Activated CD4-positive, alpha-beta T cell treated with anti-CD3 and anti-CD28 coated beads, Interleukin-2, amount 10 ng/mL, durations not matched to agents 7 days and 5 days (primary cell): Measurements from ENCODE around the gene ANK2. TPM values are rescaled to one million over a fixed set of nuclear protein-coding genes. Genes with fewer than 3 reads are reported as not detected.

Experiments
- CTCF ChIA-PET: fragments of 350-600 bp; sonication (Branson Sonifier 250); formaldehyde crosslinking; loops from one replicate; lab custom pipeline; 2021; ENCODE audit warnings: antibody characterized with exemption; lab: Charles Lee
- POLR2A ChIA-PET: fragments of 350-600 bp; sonication (Branson Sonifier 250); formaldehyde crosslinking; loops from one replicate; lab custom pipeline; 2021; ENCODE audit warnings: antibody characterized with exemption; lab: Charles Lee
- DNase-seq: peaks from one replicate; pipeline ENCODE4 v3.0.0-alpha.2; 2020
- H3K27ac Mint-ChIP-seq: one replicate; pipeline ENCODE4 v1.8.0; 2021; ENCODE audit warnings: mild to moderate bottlenecking, moderate library complexity, mixed read lengths
- H3K27me3 Mint-ChIP-seq: one replicate; pipeline ENCODE4 v1.8.0; 2021; ENCODE audit warnings: mixed read lengths
- H3K36me3 Mint-ChIP-seq: one replicate; pipeline ENCODE4 v1.8.0; 2021; ENCODE audit warnings: low read depth, mixed read lengths
- H3K4me1 Mint-ChIP-seq: one replicate; pipeline ENCODE4 v1.8.0; 2021; ENCODE audit warnings: mixed read lengths
- H3K4me3 Mint-ChIP-seq: one replicate; pipeline ENCODE4 v1.8.0; 2021; ENCODE audit warnings: mild to moderate bottlenecking, moderate library complexity, mixed read lengths
- H3K9me3 Mint-ChIP-seq: one replicate; pipeline ENCODE4 v1.8.0; 2021; ENCODE audit warnings: mixed read lengths
- total RNA-seq, 2 experiments: library from RNA; stranded (reverse); gene quantifications; one replicate each; pipeline ENCODE4 v1.2.3, GENCODE V29; 2021

ANK2 gene
- total RNA-seq, 2 experiments from 2014 or later = 0.42 to 0.67 TPM

DNA sequence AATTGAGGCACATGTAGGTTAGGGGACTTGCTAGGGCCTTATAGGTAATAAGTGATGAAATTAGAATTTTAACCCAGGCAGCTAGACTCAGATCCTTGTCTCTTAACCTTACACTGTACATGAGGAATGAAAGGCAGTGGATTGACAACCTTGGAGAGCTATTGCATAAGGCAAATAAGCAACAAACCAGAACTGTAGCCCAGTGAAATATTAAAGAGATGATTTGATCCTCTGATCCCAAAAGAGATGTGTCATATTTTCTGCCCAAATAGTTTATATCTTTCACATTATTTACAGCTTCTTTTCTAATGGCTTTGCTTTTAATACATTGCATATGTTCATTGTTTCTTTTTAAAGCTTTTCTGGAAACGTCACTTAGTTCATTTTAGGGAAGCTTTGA lies 252.6 kb downstream of the ANK2 start:
- POLR2A ChIA-PET = no interaction called here
- DNase-seq = no peak
- Mint-ChIP-seq H3K27ac (no peak overlapping the region), H3K27me3 (no peaks in the 10 kb centered on the region), H3K36me3 (no peaks in the 10 kb centered on the region), H3K9me3 (no peaks in the 10 kb centered on the region), H3K4me1 (no peaks in the 10 kb centered on the region), H3K4me3 (no peak overlapping the region)
- CTCF ChIA-PET = no interaction called here

DNA sequence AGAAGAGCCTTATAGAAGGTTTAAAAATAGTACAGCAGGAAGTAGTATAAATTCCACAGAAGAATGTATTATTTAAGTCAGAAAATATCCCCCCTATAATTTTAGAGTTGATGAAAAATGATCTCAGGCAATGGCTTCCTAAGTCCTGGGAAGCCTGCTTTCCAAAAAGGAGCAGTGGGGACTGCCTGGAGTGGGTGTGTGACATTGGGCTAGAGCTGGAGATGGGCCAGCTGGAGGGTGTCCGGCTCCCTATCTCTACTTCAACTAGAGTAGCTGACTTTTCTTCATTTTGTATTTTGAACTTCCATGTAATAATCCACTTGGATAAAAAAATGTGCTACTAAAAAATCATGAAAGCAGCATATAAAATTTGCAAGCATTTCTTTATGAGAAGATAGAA lies 253.9 kb downstream of the ANK2 start:
- Mint-ChIP-seq H3K27me3 (no peaks in the 10 kb centered on the region), H3K27ac (no peak overlapping the region), H3K4me1 (no peaks in the 10 kb centered on the region), H3K4me3 (no peak overlapping the region), H3K9me3 (no peaks in the 10 kb centered on the region), H3K36me3 (no peaks in the 10 kb centered on the region)
- CTCF ChIA-PET = interaction anchor here (0.6 kb wide), 1 partner anchor 1349 kb away, joined by 3 read pairs; no protein-coding TSS in a partner anchor
- DNase-seq = no peak
- POLR2A ChIA-PET = no interaction called here

DNA sequence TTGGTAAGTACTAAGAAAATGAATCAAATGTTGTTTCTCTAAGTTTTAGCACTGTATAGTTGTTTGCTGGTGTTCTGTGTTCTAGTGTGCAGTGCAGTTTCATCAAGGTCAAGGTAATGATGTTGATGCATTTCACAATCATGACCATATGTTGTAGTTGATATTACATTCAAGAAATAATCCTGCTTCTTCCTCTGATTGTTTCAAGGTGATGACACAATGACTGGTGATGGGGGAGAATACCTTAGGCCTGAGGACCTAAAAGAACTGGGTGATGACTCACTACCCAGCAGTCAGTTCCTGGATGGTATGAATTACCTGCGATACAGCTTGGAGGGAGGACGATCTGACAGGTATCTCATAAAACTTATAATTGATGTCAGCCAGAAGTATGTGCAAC lies 261.6 kb downstream of the ANK2 start:
- no peaks in the 10 kb centered on the region for H3K9me3 Mint-ChIP-seq
- no peak overlapping the region for H3K4me3 Mint-ChIP-seq
- peaks cover 6% of the 10 kb centered on the region for H3K27me3 Mint-ChIP-seq
- ChIA-PET CTCF (no interaction called here), POLR2A (no interaction called here)
- H3K27ac Mint-ChIP-seq = no peak overlapping the region
- no peaks in the 10 kb centered on the region for H3K36me3 Mint-ChIP-seq
- no peaks in the 10 kb centered on the region for H3K4me1 Mint-ChIP-seq
- DNase-seq = no peak

DNA sequence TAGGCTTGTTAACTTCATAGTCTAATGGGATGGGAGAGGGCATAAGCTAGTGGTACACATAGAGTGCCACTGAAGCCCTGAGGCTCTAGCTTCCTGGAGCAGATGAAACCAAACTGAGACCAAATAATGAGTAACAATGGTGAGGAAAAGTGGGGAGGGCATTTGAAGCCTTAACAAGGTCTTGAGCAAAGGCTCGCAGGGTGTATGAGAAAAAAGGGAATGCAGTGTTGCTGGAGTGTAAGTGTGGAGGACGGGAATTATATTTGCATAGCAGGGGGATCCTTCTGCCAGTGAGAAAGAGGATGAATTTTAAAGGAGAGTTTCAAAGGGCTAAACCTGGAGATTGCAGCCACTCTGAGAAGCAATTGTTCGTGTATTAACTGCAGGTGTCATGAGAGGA lies 263.1 kb downstream of the ANK2 start:
- Mint-ChIP-seq H3K4me3 (no peak overlapping the region), H3K27ac (no peak overlapping the region), H3K27me3 (peaks cover 6% of the 10 kb centered on the region), H3K9me3 (no peaks in the 10 kb centered on the region), H3K36me3 (no peaks in the 10 kb centered on the region), H3K4me1 (peaks cover 8% of the 10 kb centered on the region)
- ChIA-PET POLR2A (no interaction called here), CTCF (no interaction called here)
- DNase-seq = no peak

DNA sequence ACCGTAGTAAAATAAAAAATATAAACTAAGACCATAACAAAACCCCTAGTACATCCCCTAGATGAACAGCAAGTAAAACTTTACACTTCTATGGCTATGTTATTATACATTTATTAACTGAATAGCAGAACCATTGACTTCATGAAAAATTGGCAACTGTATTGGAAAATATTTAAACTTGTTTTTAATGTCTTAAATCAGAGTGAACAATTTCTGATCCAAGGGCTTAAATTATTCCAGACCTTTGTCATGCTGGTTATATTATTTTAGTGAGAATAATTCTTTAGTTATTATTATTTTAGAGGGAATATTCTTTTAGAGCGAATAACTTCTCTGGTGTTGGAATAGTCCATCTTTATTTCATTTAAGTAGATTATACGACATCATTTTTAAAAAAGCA lies 265.0 kb downstream of the ANK2 start:
- peaks cover 6% of the 10 kb centered on the region for H3K27me3 Mint-ChIP-seq
- ChIA-PET CTCF (no interaction called here), POLR2A (no interaction called here)
- H3K36me3 Mint-ChIP-seq = no peaks in the 10 kb centered on the region
- H3K4me3 Mint-ChIP-seq = no peak overlapping the region
- DNase-seq = no peak
- no peaks in the 10 kb centered on the region for H3K9me3 Mint-ChIP-seq
- peaks cover 10% of the 10 kb centered on the region for H3K4me1 Mint-ChIP-seq
- H3K27ac Mint-ChIP-seq = no peak overlapping the region

DNA sequence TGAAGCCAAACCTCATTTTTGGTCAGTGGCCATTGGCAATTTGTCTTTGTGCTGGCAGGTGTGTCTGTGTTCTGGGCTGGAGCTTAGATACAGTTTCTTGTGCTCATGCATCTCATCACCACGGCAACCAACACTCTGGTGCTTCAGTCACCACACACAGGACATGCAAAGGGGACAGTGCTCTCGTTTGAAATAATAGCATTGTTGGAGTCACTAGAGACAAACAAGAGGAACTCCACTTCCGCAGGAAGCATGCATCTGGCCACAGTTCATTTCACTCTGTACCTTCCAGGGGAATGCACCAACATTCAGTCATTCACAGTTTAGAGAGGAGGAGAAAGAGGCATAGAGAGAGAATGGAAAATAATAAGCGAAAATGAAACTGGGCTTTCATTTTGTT lies 267.4 kb downstream of the ANK2 start:
- H3K4me1 Mint-ChIP-seq = peaks cover 10% of the 10 kb centered on the region
- H3K36me3 Mint-ChIP-seq = no peaks in the 10 kb centered on the region
- H3K9me3 Mint-ChIP-seq = no peaks in the 10 kb centered on the region
- peaks cover 6% of the 10 kb centered on the region for H3K27me3 Mint-ChIP-seq
- peak; percentile 55 for DNase-seq
- POLR2A ChIA-PET = no interaction called here
- H3K27ac Mint-ChIP-seq = peak overlapping the region; percentile 3
- no peak overlapping the region for H3K4me3 Mint-ChIP-seq
- CTCF ChIA-PET = no interaction called here

GRCh38 chr4:113317523-113317922 lies 268.1 kb downstream of the ANK2 start:
- CTCF ChIA-PET = interaction anchor here (0.9 kb wide), 1 partner anchor 9 kb away, joined by 3 read pairs; no protein-coding TSS in a partner anchor

GRCh38 chr4:113322736-113323135 lies 273.3 kb downstream of the ANK2 start:
- ChIA-PET POLR2A (no interaction called here), CTCF (no interaction called here)
- Mint-ChIP-seq H3K4me3 (no peak overlapping the region), H3K9me3 (no peaks in the 10 kb centered on the region), H3K27me3 (peaks cover 10% of the 10 kb centered on the region), H3K27ac (no peak overlapping the region), H3K36me3 (no peaks in the 10 kb centered on the region), H3K4me1 (no peaks in the 10 kb centered on the region)
- no peak for DNase-seq

More at GRCh38 chr4:113317523-113317922, 268.1 kb downstream of the ANK2 start:
- H3K36me3 Mint-ChIP-seq = no peaks in the 10 kb centered on the region
- no peak overlapping the region for H3K27ac Mint-ChIP-seq
- no peak overlapping the region for H3K4me3 Mint-ChIP-seq
- H3K27me3 Mint-ChIP-seq = peaks cover 4% of the 10 kb centered on the region
- POLR2A ChIA-PET = no interaction called here
- H3K9me3 Mint-ChIP-seq = no peaks in the 10 kb centered on the region
- peaks cover 10% of the 10 kb centered on the region for H3K4me1 Mint-ChIP-seq
- no peak for DNase-seq

GRCh38 chr4:113325876-113326615 lies 276.6 kb downstream of the ANK2 start:
- CTCF ChIA-PET = interaction anchor here (1.5 kb wide), 1 partner anchor 8 kb away, joined by 3 read pairs; no protein-coding TSS in a partner anchor
- Mint-ChIP-seq H3K27me3 (peaks cover 10% of the 10 kb centered on the region), H3K36me3 (no peaks in the 10 kb centered on the region), H3K4me3 (no peak overlapping the region), H3K4me1 (no peaks in the 10 kb centered on the region), H3K9me3 (no peaks in the 10 kb centered on the region), H3K27ac (no peak overlapping the region)
- POLR2A ChIA-PET = no interaction called here
- no peak for DNase-seq

DNA sequence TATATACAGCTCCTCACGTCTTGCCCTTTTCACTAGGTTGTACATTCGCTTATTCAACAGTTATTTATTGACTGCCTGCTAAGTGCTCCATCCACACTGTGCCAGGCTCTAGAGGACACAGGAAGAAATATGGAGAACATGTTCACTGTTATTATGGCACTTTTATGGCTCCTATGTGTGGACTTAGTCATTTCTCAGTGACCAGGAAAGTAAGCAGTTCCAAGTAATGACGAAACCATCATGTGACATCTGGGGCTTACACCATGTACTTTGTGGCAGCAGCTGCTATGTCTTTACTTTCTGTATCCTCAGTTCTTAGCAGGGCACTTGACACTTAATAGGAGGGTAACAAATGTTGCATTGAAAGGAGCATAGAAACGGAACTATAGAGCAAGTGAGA lies 278.0 kb downstream of the ANK2 start:
- no peaks in the 10 kb centered on the region for H3K9me3 Mint-ChIP-seq
- DNase-seq = no peak
- no peak overlapping the region for H3K4me3 Mint-ChIP-seq
- H3K27ac Mint-ChIP-seq = no peak overlapping the region
- peaks cover 10% of the 10 kb centered on the region for H3K27me3 Mint-ChIP-seq
- no peaks in the 10 kb centered on the region for H3K36me3 Mint-ChIP-seq
- ChIA-PET POLR2A (no interaction called here), CTCF (interaction anchor here (1.5 kb wide), 1 partner anchor 10 kb away, joined by 3 read pairs; no protein-coding TSS in a partner anchor)
- H3K4me1 Mint-ChIP-seq = no peaks in the 10 kb centered on the region

GRCh38 chr4:113328514-113328913 lies 279.1 kb downstream of the ANK2 start:
- ChIA-PET POLR2A (no interaction called here), CTCF (no interaction called here)
- DNase-seq = no peak
- Mint-ChIP-seq H3K36me3 (no peaks in the 10 kb centered on the region), H3K4me3 (no peak overlapping the region), H3K9me3 (no peaks in the 10 kb centered on the region), H3K4me1 (no peaks in the 10 kb centered on the region), H3K27ac (no peak overlapping the region), H3K27me3 (peaks cover 9% of the 10 kb centered on the region)

- ChIA-PET POLR2A (no interaction called here), CTCF (interaction anchor here (0.6 kb wide), 1 partner anchor 20 kb away, joined by 3 read pairs; no protein-coding TSS in a partner anchor)
- Mint-ChIP-seq H3K27me3 (peaks cover 3% of the 10 kb centered on the region), H3K4me1 (no peaks in the 10 kb centered on the region), H3K9me3 (no peaks in the 10 kb centered on the region), H3K4me3 (no peak overlapping the region), H3K36me3 (no peaks in the 10 kb centered on the region), H3K27ac (no peak overlapping the region)
- DNase-seq = no peak
Measured at GRCh38 chr4:113330200-113330599, 280.7 kb downstream of the ANK2 start.

DNA sequence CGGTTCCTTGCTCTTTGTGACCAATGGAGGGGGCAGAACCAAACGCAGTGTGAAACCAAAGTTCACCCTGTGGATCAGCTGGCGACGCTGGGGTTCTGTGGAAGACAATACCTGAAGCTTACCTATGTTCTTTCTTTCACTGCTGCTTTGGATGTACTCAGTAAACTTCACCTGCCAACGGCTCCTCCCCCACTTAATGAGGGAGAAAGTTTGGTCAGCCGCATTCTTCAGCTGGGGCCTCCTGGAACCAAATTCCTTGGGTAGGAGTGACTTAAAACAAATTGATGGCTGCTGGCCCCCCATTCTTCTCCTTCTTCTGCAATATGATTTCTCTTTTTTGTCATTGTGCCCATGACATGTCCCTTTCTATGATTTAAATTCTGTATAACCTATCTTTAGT lies 282.4 kb downstream of the ANK2 start:
- Mint-ChIP-seq H3K27me3 (no peaks in the 10 kb centered on the region), H3K4me1 (no peaks in the 10 kb centered on the region), H3K27ac (no peak overlapping the region), H3K9me3 (no peaks in the 10 kb centered on the region), H3K4me3 (no peak overlapping the region), H3K36me3 (no peaks in the 10 kb centered on the region)
- no peak for DNase-seq
- ChIA-PET CTCF (no interaction called here), POLR2A (no interaction called here)

DNA sequence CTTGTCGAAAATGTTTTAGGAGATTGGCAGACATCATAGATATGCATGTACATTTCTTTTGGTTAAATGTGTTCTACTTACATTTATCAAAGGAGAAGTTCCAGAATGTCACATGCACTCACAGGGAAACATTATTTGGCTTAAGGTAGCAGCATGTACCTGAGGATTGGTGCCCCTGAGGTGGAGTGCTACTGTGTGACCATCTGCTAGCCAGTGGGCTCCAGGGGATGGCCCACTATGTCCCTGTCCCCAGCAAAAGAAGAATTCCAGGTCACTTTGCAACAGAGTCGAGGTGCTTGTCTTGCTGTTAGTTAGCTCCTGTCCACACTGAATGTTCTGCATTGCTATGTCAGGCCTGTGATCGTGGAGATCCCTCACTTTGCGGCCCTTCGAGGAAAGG lies 283.2 kb downstream of the ANK2 start:
- Mint-ChIP-seq H3K4me3 (no peak overlapping the region), H3K27ac (no peak overlapping the region), H3K4me1 (no peaks in the 10 kb centered on the region), H3K27me3 (no peaks in the 10 kb centered on the region), H3K36me3 (no peaks in the 10 kb centered on the region), H3K9me3 (no peaks in the 10 kb centered on the region)
- CTCF ChIA-PET = no interaction called here
- POLR2A ChIA-PET = no interaction called here
- no peak for DNase-seq
